Stimulated activated CD8-positive, alpha-beta memory T cell treated with anti-CD3 and anti-CD28 coated beads, Interleukin-4, amount 100 ng/mL, for 24 hours (primary cell): ENCODE measurements around the gene NEDD9.

ENCODE experiments used
- DNase-seq: peaks from one replicate; pipeline ENCODE4 v3.0.0-alpha.2; 2020; ENCODE audit warnings: low read depth

NEDD9 gene

DNA sequence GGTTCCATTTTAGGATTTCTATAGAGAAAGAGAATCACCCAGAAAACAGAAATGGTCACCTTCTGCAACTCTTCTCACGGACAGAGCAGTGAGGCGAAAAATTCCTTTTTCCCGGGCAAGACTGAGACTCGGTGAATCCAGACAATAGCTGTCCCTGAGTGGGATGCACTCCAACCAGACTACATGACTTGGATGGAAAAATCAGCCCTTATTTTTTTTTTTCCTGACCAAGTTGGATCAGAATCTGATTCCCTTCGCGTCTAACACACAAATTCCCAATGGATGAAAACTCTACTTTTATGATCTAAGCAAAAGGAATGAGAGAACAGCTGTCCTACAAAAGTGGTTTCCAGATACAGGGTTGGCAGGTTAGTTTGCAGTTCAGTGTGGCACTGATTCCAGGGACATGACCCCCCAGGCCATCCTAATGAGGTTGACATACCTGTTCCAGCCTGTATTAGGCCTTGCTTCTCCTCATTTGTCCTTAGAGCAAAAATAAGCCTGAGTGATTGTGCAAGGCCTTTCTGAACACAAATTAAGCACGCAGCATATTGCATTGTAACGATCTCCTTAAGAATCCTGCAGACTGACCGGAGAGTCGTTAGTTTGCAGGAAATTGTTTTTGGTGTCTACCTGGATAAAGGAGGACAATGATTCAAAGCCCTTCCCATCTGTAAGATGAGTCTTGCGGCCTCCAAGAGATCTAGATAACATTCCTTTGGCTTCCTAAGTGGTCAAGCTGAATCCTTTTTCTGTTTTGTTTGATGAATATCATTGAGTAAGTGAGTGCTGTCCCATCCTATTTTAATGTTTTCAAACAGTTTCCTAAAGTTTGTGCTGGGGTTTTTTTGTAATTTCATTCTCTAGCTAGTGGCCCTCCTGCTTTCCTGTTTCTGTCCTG lies 1.5 kb upstream of the NEDD9 start:
- DNase-seq, result no peak

- no peak for DNase-seq
These were observed 530 bp upstream of the NEDD9 start for GRCh38 chr6:11232770-11233626.

GRCh38 chr6:11231564-11232192 lies 790 bp downstream of the NEDD9 start:
- DNase-seq, result no peak

DNA sequence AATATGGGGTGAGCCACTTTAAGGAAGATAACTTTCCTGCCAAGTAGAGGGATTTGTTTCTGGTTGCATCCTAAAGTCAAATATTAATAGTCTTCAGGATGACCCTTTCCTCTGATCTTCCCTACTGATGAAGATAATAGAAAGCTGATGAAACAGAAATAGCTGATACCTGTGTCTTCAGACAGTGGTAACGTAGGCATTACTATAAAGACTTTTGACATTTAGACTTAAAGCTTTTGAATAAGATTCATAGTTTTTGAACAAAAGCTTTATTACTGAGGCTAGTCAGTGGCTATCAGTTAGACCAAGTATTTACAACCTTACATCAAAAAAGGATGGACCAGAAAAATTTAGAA lies 1.4 kb downstream of the NEDD9 start:
- DNase-seq, result no peak

GRCh38 chr6:11230158-11231107 lies 2.0 kb downstream of the NEDD9 start:
- DNase-seq, result no peak

DNA sequence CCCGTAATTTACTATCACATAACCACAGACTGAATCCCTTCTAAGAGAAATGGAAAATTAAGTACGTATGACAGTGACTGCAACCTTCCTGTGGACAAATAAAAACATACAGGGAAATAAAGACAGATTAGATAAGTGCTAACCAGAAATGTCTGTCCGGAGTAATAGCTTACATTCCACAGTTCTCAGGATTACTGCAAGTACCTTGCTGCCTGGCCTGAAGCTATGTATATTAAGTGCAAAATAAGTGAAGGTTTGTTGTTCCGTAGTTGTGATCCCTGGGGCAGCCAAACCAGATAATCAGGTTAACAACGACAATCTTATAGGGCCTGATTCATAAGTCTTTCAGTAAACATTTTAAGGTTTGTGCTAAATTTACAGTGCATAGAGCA lies 2.8 kb downstream of the NEDD9 start:
- DNase-seq, result no peak

DNA sequence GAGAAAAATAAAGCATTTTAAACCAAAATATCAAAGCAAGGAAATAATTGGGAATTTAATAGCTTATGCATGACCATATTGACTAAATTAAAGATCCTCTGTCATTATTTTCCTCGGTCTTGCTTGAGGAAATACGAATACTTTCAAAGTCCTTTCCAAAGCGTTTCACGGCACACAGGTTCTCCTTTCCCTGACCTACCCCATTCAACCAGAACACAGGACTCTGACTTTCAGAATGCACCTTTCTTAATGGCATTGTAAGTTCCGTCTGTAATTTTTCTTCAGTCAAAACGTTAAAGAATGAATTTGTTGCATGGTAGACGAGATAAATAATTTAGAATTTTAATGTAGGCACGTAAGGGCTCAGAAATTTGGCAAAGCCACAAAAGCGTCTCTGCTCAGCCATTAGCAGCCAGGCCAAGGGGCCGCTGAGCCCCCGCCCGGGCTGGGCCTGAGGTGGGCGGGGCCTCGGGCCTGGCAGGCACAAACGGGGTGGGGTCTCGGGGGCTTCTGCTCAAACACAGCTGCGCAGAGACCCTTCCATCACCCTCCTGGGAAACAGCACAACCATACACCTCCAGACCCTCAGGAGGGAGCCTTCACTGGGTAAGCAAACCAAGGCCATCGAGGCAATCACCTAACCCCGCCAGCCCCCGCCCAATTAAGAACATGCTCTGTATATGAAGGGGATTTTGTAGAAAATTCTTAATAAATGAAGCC lies 3.4 kb downstream of the NEDD9 start:
- DNase-seq, result no peak

DNA sequence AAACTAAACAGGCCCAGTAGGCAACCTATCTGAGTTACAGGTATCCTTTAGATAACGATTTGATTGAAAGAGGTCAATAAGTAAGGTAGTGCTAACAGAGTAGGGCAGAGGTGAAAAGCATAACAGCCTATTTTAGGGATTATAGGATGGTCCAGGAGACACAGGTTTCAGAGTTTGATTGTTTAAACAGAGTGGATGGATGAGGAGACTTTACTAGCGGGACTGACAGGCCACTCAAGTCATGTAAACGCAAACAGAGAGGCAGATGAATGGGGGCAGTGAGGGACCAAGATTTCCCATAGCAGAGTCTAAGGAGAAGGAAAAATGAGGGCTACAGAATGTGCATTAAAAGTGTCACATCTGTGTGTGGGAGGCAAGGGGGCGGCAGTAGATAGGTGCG lies 4.8 kb downstream of the NEDD9 start:
- no peak for DNase-seq

- DNase-seq, result no peak
These were observed 6.5 kb downstream of the NEDD9 start for GRCh38 chr6:11226005-11226404.

- no peak for DNase-seq
These were observed 7.5 kb downstream of the NEDD9 start for GRCh38 chr6:11224966-11225463.

DNA sequence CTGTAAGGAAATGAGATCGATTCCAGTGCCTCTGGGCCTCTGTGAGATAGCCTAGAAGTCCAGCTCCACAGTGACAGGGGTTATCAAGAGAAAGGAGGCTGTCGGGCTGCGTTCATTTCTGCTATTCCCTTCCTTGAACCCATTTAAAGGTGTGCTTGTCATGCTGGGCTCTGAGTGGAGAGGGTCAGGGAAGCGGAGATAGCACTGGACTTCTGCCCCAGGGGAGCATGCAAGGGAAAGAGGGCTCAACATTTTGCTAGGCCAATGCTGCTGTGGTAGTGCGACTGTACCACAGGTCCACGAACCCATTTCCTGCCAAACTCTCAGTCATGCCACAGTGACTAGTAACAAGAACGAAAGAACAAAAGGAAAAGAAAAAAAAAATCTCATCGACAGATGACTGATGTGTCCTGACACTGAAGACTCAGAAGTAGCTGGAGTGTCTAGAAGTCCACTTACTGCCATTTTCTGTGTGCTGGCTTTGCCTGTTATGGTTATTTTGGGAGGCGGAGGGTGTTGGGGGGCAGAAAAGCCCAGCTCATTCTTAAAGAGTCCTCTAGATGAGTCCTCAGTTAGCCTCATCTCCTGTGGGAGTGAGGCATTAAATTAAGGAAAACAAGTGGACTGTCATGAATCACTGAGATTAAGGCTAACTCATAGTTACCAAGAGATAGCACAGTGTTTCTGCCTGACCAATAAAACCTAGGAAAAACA lies 8.1 kb downstream of the NEDD9 start:
- no peak for DNase-seq

DNA sequence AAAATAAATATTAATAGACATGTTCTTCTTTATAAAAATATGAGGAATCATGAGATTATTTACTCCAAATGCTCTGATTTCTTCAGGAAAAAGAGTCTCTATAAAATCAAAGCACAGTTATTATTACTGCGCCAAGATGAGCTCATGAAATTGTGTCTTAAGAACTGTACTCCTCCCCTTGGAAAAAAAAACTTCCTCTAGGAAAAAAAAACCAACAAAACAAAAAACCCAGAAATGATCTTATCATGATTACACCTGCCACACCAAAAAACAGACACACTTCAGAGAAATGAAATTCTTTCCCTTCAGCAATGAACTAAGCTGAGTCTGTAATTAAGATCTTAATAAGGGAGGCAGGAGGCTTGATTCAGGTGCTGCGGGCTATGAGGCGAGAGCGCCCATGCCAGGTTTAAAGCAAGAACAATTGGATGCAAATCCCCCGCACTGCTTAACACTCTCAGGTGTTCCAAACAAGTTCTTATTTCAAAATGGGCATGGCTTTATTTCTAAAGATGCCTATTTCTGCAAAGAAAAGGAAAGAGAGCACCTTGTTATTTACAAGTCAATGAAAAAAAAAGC lies 9.1 kb downstream of the NEDD9 start:
- DNase-seq, result no peak

DNA sequence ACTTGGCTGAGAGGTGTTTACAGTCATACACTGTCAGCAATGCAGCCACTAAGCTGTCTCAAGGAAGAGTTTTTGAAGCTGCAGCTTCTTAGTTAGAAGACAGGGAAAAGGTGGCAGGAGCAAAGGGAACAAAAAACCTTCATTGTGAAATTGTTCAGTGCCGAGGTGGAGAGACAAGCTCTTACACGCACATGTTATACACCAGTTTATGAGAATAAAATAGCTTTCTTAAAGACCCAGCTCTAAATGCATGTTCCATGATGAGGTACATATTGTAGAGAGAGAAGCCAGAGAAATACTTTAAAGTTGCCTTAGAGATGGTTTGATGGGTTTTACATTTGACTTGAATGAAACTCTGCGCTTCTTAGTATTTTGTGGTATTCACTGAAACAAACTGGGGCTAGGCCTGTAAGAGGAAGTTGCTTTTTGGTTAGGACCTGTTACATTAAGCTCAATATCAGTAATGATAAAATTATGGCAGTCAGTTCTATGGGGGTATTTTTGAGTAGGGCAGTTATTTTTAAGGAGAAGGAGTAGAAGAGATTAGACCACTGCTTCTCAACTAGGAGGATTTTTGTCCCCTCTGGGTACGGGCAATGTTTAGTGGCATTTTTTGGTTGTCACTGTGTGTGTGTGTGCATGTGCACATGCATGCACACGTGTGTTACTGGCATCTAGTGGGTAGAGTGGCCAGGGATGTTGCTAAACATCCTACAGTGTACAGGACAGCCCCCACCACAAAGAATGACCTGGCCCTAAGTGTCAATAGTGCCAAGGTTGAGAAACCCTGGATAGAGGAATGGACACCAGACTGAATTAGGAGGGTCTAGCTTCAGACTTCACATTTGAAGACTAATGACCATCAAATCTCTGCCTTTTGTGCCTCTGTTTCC lies 9.8 kb downstream of the NEDD9 start:
- DNase-seq, result no peak

DNA sequence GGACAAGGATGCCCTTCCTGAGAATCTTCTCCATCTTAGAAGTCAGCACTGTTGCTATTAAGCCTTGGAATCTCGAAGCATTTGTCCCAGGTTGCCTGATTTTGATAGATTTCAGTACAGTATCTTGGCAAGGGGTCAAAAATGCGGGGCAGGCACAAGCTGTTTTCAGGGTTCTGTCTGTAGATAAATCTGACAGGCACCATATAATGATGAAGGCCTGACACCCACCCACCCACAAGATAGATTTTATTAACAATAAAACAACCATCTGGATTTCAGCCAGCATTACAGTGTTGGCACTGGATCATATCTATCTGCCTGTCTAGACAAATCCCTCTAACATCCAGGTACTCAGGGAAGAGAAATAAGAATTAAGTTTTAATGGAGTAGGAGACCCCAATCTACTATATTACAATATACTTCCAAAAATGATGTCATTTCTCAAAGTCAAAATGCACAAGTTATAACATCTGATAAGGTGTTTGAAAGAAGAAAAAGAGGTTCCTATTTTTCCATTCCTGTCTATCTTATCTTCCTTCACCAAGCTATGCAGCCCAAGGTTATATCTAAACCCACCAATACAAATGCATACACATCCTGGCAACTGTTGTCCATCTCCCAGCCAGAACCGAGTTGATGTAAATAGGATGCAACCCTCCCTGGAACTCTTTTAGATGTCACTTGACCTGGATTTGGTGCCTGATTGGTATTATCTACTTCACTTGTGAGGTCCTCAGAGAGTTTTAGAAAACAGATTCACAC lies 10.7 kb downstream of the NEDD9 start:
- DNase-seq, result no peak

- no peak for DNase-seq
These were observed 13.1 kb downstream of the NEDD9 start for GRCh38 chr6:11219400-11219834.

GRCh38 chr6:11218538-11219399 lies 13.7 kb downstream of the NEDD9 start:
- DNase-seq, result no peak

DNA sequence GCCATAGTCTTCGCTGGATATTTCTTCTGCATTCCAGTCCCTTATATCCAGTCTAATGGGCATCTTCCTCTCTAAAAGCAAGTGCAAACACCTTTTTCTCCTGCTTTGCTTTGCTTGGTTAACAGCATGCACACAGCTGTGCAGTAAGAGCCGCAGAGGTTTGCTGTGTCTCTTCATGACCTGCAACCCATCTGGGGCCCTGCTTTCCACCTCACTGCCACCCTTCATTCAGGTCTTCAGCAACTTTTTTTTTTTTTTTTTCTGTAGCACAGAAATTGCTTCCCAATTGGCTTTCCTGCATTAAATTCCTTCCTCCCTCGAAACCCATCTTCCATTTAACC lies 14.4 kb downstream of the NEDD9 start:
- DNase-seq, result no peak
